ENCODE results near the gene OARD1.

Gene OARD1

GRCh38 chr6:41038205-41038604 is 34.0 kb downstream of the OARD1 start:
- Histone ChIP-seq H3K27me3 (ENCODE audit: low read length) (no peaks in the 10 kb centered on the region), H3K9me2 (replicated peaks; ENCODE audit: insufficient read depth, low read length) (no peaks in the 10 kb centered on the region), H3K79me2 (ENCODE audit: insufficient read depth, low read length) (no peaks in the 10 kb centered on the region), H3K9ac (ENCODE audit: low read length) (no peak overlapping the region), H2AFZ (ENCODE audit: low read depth, low read length, severe bottlenecking) (no peak overlapping the region), H3K4me3 (ENCODE audit: insufficient read depth, low read length, poor library complexity, severe bottlenecking) (no peak overlapping the region), H3K36me3 (ENCODE audit: low read length) (no peaks in the 10 kb centered on the region), H3K9me3 (ENCODE audit: insufficient read depth, low read length) (no peaks in the 10 kb centered on the region), H3K27ac (ENCODE audit: low read depth, low read length) (no peak overlapping the region), H4K20me1 (ENCODE audit: low read depth, low read length) (no peaks in the 10 kb centered on the region), H3K4me2 (ENCODE audit: low read depth, low read length, poor library complexity, severe bottlenecking) (no peak overlapping the region), H3F3A (ENCODE audit: insufficient read depth) (no peaks in the 10 kb centered on the region)
- TF ChIP-seq EZH2phosphoT487 (conservative IDR thresholded peaks at IDR 0.05; ENCODE audit: low read length) (no peak), CTCF (IDR thresholded peaks at IDR 0.05; ENCODE audit: insufficient read depth, low read length, poor library complexity, severe bottlenecking) (no peak)

- Histone ChIP-seq H3K4me3 (ENCODE audit: insufficient read depth, low read length, poor library complexity, severe bottlenecking) (no peak overlapping the region), H4K20me1 (ENCODE audit: low read depth, low read length) (no peaks in the 10 kb centered on the region), H3K79me2 (ENCODE audit: insufficient read depth, low read length) (no peaks in the 10 kb centered on the region), H3K27me3 (ENCODE audit: low read length) (no peaks in the 10 kb centered on the region), H2AFZ (ENCODE audit: low read depth, low read length, severe bottlenecking) (no peak overlapping the region), H3F3A (ENCODE audit: insufficient read depth) (no peaks in the 10 kb centered on the region), H3K9me3 (ENCODE audit: insufficient read depth, low read length) (no peaks in the 10 kb centered on the region), H3K36me3 (ENCODE audit: low read length) (no peaks in the 10 kb centered on the region), H3K27ac (ENCODE audit: low read depth, low read length) (no peak overlapping the region), H3K9ac (ENCODE audit: low read length) (no peak overlapping the region), H3K4me2 (ENCODE audit: low read depth, low read length, poor library complexity, severe bottlenecking) (no peak overlapping the region), H3K9me2 (replicated peaks; ENCODE audit: insufficient read depth, low read length) (no peaks in the 10 kb centered on the region)
- no peak for TF ChIP-seq EZH2phosphoT487 (conservative IDR thresholded peaks at IDR 0.05; ENCODE audit: low read length)
- no peak for TF ChIP-seq CTCF (IDR thresholded peaks at IDR 0.05; ENCODE audit: insufficient read depth, low read length, poor library complexity, severe bottlenecking)
Observed at GRCh38 chr6:41037107-41037900, 34.9 kb downstream of the OARD1 start.

- H3K27me3 ChIP-seq (ENCODE audit: low read length) = no peaks in the 10 kb centered on the region
- H3K27ac ChIP-seq (ENCODE audit: low read depth, low read length) = no peak overlapping the region
- TF ChIP-seq CTCF (IDR thresholded peaks at IDR 0.05; ENCODE audit: insufficient read depth, low read length, poor library complexity, severe bottlenecking) (no peak), EZH2phosphoT487 (conservative IDR thresholded peaks at IDR 0.05; ENCODE audit: low read length) (no peak)
- H3K9me2 ChIP-seq (replicated peaks; ENCODE audit: insufficient read depth, low read length) = no peaks in the 10 kb centered on the region
- H4K20me1 ChIP-seq (ENCODE audit: low read depth, low read length) = no peaks in the 10 kb centered on the region
- no peak overlapping the region for H3K4me3 ChIP-seq (ENCODE audit: insufficient read depth, low read length, poor library complexity, severe bottlenecking)
- H3K36me3 ChIP-seq (ENCODE audit: low read length) = no peaks in the 10 kb centered on the region
- no peaks in the 10 kb centered on the region for H3K9me3 ChIP-seq (ENCODE audit: insufficient read depth, low read length)
- H2AFZ ChIP-seq (ENCODE audit: low read depth, low read length, severe bottlenecking) = no peak overlapping the region
- H3K4me2 ChIP-seq (ENCODE audit: low read depth, low read length, poor library complexity, severe bottlenecking) = no peak overlapping the region
- H3K9ac ChIP-seq (ENCODE audit: low read length) = no peak overlapping the region
- H3F3A ChIP-seq (ENCODE audit: insufficient read depth) = no peaks in the 10 kb centered on the region
- no peaks in the 10 kb centered on the region for H3K79me2 ChIP-seq (ENCODE audit: insufficient read depth, low read length)
Observed at GRCh38 chr6:41036601-41037000, 35.6 kb downstream of the OARD1 start.

Measured in SU-DHL-6 (cell line).